ENCODE measurements around the gene TGFBR3. TPM values are rescaled to one million over a fixed set of nuclear protein-coding genes. Genes with fewer than 3 reads are reported as not detected.

TGFBR3 gene
- total and polyA plus RNA-seq, 2 of the 13 experiments (the other 11 are each of a cell fraction or from before 2014, with no cell fraction given), result 76.5 to 195 TPM

GRCh38 chr1:91827459-91828321, 58.3 kb downstream of the TGFBR3 start (continued):
- TF ChIP-seq AFF4 (CRISPR knock-in tag; IDR thresholded peaks at IDR 0.05) (no peak), ZNF354B (CRISPR knock-in tag; IDR thresholded peaks at IDR 0.05) (no peak), SP5 (CRISPR knock-in tag; IDR thresholded peaks at IDR 0.05; ENCODE audit: borderline replicate concordance, low read depth) (no peak), ZSCAN5A (CRISPR knock-in tag; IDR thresholded peaks at IDR 0.05; ENCODE audit: borderline replicate concordance) (no peak), SP2 (CRISPR knock-in tag; IDR thresholded peaks at IDR 0.05) (no peak), ZUFSP (CRISPR knock-in tag; IDR thresholded peaks at IDR 0.05; ENCODE audit: borderline replicate concordance) (no peak), PCBP2 (optimal IDR thresholded peaks at IDR 0.05; ENCODE audit: low read depth, low read length, poor library complexity, severe bottlenecking) (no peak), ERF (CRISPR knock-in tag; IDR thresholded peaks at IDR 0.05) (no peak; the same call in 1 of the 2 replicates), ZNF772 (CRISPR knock-in tag; IDR thresholded peaks at IDR 0.05) (0 out of 2 replicates have a peak, but pooled peaks have one; percentile 29), ZNF883 (CRISPR knock-in tag; IDR thresholded peaks at IDR 0.05; ENCODE audit: not compliant biosample characterization) (no peak), ZKSCAN1 (IDR thresholded peaks at IDR 0.05; ENCODE audit: low read length) (peak; percentile 85), SMC3 (IDR thresholded peaks at IDR 0.05; ENCODE audit: low read length) (no peak; the same call in 1 of the 2 replicates), XBP1 (CRISPR knock-in tag; IDR thresholded peaks at IDR 0.05) (peak; percentile 21; the same call in 1 of the 2 replicates), ZSCAN20 (CRISPR knock-in tag; IDR thresholded peaks at IDR 0.05; ENCODE audit: borderline replicate concordance) (0 out of 2 replicates have a peak, but pooled peaks have one; percentile 69), NONO (IDR thresholded peaks at IDR 0.05) (no peak), NONO (CRISPR knock-in tag; conservative IDR thresholded peaks at IDR 0.05) (peak; percentile 70), ZNF501 (CRISPR knock-in tag; IDR thresholded peaks at IDR 0.05) (no peak; the same call in 1 of the 2 replicates), CENPX (CRISPR knock-in tag; IDR thresholded peaks at IDR 0.05) (no peak), HOXD1 (CRISPR knock-in tag; IDR thresholded peaks at IDR 0.05) (no peak), ZNF879 (CRISPR knock-in tag; IDR thresholded peaks at IDR 0.05) (no peak), ZNF768 (CRISPR knock-in tag; IDR thresholded peaks at IDR 0.05) (no peak), TFE3 (CRISPR knock-in tag; IDR thresholded peaks at IDR 0.05) (no peak)
